ENCODE data around the gene GPR42.

GRCh38 chr19:35337097-35337983 is 33.5 kb upstream of the GPR42 start:
- no peak for TF ChIP-seq TAF1 (IDR thresholded peaks at IDR 0.05; ENCODE audit: low read depth)
- no peak for TF ChIP-seq CREB1 (IDR thresholded peaks at IDR 0.05; ENCODE audit: low read depth)
- TF ChIP-seq EP300 (IDR thresholded peaks at IDR 0.05; ENCODE audit: borderline replicate concordance): no peak
- no peak for TF ChIP-seq CEBPB (IDR thresholded peaks at IDR 0.05)
- no peak for TF ChIP-seq USF1 (IDR thresholded peaks at IDR 0.05)
- TF ChIP-seq TEAD4 (IDR thresholded peaks at IDR 0.05): no peak
- no peak for TF ChIP-seq REST (IDR thresholded peaks at IDR 0.05; ENCODE audit: low read depth)
- no peak for TF ChIP-seq MAX (IDR thresholded peaks at IDR 0.05)
- TF ChIP-seq FOXM1 (IDR thresholded peaks at IDR 0.05; ENCODE audit: borderline replicate concordance, low read depth): no peak

All from Ishikawa (cell line).